Measurements from ENCODE around the gene SH2D4B. TPM values are rescaled to one million over a fixed set of nuclear protein-coding genes. Genes with fewer than 3 reads are reported as not detected.

SH2D4B gene
- polyA plus RNA-seq, 3 donors from 2014 or later, result not detected

DNA sequence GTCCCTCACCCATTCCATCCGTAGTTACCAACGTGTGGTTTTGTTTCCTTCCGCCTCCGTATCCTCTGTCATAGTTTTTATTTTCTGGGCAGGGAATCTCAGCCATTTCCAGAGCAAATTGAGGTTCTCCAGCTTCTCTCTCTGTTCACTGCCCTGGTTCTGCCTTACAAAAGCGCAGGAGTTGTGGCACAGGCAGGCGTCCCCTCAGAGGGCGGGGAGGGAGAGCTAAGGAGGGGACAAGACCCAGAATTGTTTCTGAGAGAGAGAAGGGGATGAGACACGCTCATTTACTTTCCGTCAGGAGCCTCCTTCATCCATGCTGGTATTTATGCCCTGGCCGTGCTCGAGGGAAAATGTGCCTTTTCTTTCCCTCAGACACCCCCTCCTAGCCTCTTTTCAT, 71.0 kb downstream of the SH2D4B start:
- H3K4me3 Mint-ChIP-seq, result no peak overlapping the region
- H3K27ac Mint-ChIP-seq, result no peak overlapping the region
- no peak for DNase-seq
- no peaks in the 10 kb centered on the region for H3K9me3 Mint-ChIP-seq
- peaks cover 0 to 8% (median 3%) of the 10 kb centered on the region in 3 donors for H3K27me3 Mint-ChIP-seq (ENCODE audit: low read depth in 3 of 3)
- H3K36me3 Mint-ChIP-seq, result no peaks in the 10 kb centered on the region
- H3K4me1 Mint-ChIP-seq, result no peaks in the 10 kb centered on the region

DNA sequence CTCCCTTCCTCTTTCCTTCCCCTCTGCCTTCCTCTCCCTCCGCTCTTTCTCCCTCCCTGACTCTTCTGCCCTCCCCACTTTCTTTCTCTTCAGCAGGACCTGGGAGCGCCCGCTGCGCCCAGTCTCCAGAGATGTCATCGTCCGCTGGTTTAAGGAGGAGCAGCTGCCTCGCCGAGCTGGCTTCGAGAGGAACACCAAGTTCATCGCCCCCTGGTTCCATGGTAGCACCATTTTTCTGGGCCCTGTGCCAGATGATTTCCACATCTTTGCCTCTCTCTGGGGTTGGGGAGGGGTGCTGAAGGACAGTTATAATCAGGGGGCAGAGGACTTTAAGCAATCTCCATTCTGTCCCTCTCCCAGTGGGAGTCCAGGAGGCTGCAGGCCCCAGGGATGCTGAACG, 71.6 kb downstream of the SH2D4B start:
- no peaks in the 10 kb centered on the region for H3K9me3 Mint-ChIP-seq
- no peak overlapping the region for H3K27ac Mint-ChIP-seq
- DNase-seq, result no peak
- peaks cover 0 to 8% (median 1%) of the 10 kb centered on the region in 3 donors for H3K27me3 Mint-ChIP-seq (ENCODE audit: low read depth in 3 of 3)
- H3K36me3 Mint-ChIP-seq, result no peaks in the 10 kb centered on the region
- no peak overlapping the region for H3K4me3 Mint-ChIP-seq
- no peaks in the 10 kb centered on the region for H3K4me1 Mint-ChIP-seq

DNA sequence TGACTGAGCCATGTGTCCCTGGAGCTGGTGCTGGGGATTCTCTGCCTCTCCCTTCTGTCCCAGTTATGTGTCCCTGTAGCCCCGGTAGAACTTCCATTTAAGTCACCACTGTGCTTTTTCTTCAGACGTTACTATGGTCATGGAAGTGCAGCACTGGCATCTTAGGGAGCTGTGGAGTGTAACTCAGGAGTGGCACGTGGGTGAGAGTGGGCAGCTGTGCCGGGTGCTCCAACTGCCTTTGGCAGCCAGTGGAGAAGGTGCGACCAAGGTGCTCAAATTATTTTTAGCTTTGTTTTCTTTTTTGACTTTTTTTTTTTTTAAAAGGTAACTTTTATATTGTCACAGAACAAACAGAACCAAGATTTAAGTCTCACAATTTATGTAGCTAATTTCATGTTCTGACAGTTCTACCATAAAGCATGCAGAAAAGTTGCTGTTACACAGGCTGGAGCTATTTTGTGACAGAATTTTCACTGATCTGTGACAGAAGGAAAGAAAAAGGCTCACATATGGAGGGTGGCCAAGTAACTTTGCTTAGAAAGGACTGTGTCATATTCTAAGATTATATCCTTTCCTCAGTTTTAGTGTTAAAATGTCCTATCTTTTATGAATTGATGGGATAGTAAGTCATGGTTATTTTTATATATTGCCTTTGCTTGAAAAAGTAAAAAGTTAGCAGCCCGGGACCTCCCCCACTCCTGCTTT, 73.9 kb downstream of the SH2D4B start:
- no peak for DNase-seq
- no peaks in the 10 kb centered on the region for H3K9me3 Mint-ChIP-seq
- no peaks in the 10 kb centered on the region for H3K4me1 Mint-ChIP-seq
- H3K36me3 Mint-ChIP-seq, result no peaks in the 10 kb centered on the region
- H3K4me3 Mint-ChIP-seq, result no peak overlapping the region
- H3K27ac Mint-ChIP-seq, result no peak overlapping the region
- H3K27me3 Mint-ChIP-seq (ENCODE audit: low read depth in 3 of 3), result peaks cover 0 to 5% (median 1%) of the 10 kb centered on the region in 3 donors

DNA sequence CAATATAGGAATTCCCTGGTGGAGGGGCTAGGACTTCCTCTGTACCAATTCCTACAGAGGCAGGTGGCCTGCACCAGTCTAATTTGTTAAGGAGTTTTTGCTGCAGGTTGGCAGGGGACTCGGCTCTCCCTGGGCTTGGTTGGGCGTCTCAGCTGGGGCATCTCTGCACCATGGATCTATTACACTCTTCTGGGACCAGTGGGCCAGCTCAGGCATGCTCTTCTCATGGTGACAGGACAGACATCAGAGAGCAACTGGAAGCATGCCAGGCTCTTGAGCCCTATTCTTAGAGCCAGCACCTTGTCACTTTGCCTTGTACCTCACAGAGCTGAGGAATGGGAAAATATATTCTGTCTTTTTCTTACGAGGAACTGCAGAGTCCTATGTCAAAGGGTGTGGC, 74.6 kb downstream of the SH2D4B start:
- H3K4me3 Mint-ChIP-seq, result no peak overlapping the region
- H3K27me3 Mint-ChIP-seq (ENCODE audit: low read depth in 3 of 3), result peaks cover 0 to 5% (median 1%) of the 10 kb centered on the region in 3 donors
- H3K36me3 Mint-ChIP-seq, result no peaks in the 10 kb centered on the region
- H3K4me1 Mint-ChIP-seq, result no peaks in the 10 kb centered on the region
- H3K9me3 Mint-ChIP-seq, result no peaks in the 10 kb centered on the region
- H3K27ac Mint-ChIP-seq, result no peak overlapping the region
- DNase-seq, result no peak

DNA sequence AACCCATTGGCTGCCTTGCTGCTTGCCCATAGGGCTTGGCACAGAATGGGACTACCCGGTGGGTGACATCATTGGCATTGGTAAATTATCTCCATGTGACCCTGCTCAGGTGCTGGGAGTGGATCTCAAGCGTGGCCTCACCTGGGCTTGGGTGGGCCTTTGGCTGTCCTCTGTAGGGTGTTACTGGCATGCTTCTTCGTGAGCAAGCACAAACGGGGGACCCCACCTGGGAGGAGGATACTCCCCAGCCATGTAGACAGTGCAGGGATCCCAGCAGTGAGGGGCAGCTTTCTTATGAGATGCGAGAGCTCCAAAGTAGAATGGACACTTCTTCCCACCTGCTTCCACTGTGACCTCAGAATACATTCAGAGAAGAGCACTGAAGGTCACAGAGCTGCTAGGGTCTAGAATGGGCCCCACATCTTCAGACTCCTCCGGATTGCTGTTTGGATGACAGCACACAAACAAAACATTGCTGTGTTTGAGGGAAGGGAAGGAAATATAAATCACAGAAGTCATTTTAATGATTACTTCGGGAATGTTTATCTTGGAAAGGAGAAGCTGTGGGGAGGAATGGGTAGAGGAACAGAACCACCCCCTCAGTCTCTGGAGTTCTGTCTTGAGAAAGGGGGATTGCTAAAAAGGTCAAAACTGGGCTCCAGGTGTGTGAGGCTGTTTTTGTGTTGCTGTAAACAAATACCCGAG, 75.9 kb downstream of the SH2D4B start:
- Mint-ChIP-seq H3K4me1 (no peaks in the 10 kb centered on the region), H3K9me3 (no peaks in the 10 kb centered on the region), H3K4me3 (peak overlapping the region in 1 of 5 donors; percentile 22), H3K27me3 (ENCODE audit: low read depth in 3 of 3) (peaks cover 0 to 5% (median 1%) of the 10 kb centered on the region in 3 donors), H3K27ac (peak overlapping the region in 1 of 6 donors; percentile 31), H3K36me3 (no peaks in the 10 kb centered on the region)
- DNase-seq, result no peak

DNA sequence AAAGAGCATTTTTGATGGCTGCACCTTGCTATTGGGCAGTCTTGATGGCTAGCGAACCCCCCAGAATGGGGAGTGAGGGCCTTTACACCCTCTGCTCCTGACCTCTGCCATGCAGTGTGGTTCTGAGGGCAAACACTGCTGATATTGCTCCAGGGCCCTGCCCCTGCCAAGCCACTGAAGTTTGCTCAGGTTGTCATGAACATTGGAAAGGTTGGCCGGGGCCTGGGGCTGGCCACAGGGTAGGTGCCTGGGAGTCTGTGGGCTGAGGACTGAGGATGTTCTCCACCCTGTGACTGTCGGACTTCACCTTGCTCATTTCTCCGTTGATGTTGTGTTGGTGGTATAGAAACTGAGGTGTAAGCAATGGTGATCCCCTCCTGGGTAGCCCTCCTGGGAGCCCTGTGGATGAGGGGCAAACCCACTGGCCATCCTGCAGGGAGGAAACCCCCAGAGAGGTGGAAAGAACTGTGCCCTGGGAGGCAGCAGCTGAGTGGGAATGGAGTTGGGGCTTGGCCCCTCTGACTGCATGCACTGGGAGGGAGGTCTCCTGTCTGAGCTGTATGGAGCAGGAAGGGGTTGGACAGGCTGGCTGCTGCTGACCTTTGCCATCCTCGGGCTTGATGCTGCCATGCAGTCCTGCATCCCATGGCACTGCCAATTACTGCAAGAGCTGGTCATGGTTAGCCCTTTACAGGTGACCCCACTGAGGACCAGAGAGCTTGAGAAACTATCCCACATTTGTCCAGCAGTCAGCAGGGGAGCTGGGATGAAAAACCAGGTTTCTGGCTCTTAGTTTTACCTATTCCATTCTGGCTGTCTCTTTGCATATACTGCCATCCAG, 77.1 kb downstream of the SH2D4B start:
- H3K4me1 Mint-ChIP-seq, result no peaks in the 10 kb centered on the region
- H3K27ac Mint-ChIP-seq, result no peak overlapping the region
- H3K27me3 Mint-ChIP-seq (ENCODE audit: low read depth in 3 of 3), result peaks cover 0 to 7% (median 1%) of the 10 kb centered on the region in 3 donors
- no peaks in the 10 kb centered on the region for H3K9me3 Mint-ChIP-seq
- DNase-seq, result no peak
- no peak overlapping the region for H3K4me3 Mint-ChIP-seq
- H3K36me3 Mint-ChIP-seq, result no peaks in the 10 kb centered on the region

- Mint-ChIP-seq H3K4me3 (no peak overlapping the region), H3K9me3 (no peaks in the 10 kb centered on the region), H3K4me1 (no peaks in the 10 kb centered on the region), H3K36me3 (no peaks in the 10 kb centered on the region), H3K27me3 (ENCODE audit: low read depth in 3 of 3) (peaks cover 0 to 2% (median 0%) of the 10 kb centered on the region in 3 donors), H3K27ac (no peak overlapping the region)
- DNase-seq, result no peak
These were observed 80.1 kb downstream of the SH2D4B start for GRCh38 chr10:80617807-80618206.

- Mint-ChIP-seq H3K36me3 (no peaks in the 10 kb centered on the region), H3K4me1 (no peaks in the 10 kb centered on the region), H3K27me3 (ENCODE audit: low read depth in 3 of 3) (peaks cover 0 to 2% (median 0%) of the 10 kb centered on the region in 3 donors), H3K4me3 (no peak overlapping the region), H3K27ac (no peak overlapping the region), H3K9me3 (no peaks in the 10 kb centered on the region)
- DNase-seq, result no peak
These were observed 81.3 kb downstream of the SH2D4B start for GRCh38 chr10:80619036-80619435.

GRCh38 chr10:80622153-80622552, 84.5 kb downstream of the SH2D4B start:
- H3K36me3 Mint-ChIP-seq, result no peaks in the 10 kb centered on the region
- H3K4me1 Mint-ChIP-seq, result no peaks in the 10 kb centered on the region
- no peak overlapping the region for H3K27ac Mint-ChIP-seq
- no peak overlapping the region for H3K4me3 Mint-ChIP-seq
- no peaks in the 10 kb centered on the region for H3K9me3 Mint-ChIP-seq
- DNase-seq, result no peak
- H3K27me3 Mint-ChIP-seq (ENCODE audit: low read depth in 3 of 3), result peaks cover 0 to 4% (median 3%) of the 10 kb centered on the region in 3 donors

DNA sequence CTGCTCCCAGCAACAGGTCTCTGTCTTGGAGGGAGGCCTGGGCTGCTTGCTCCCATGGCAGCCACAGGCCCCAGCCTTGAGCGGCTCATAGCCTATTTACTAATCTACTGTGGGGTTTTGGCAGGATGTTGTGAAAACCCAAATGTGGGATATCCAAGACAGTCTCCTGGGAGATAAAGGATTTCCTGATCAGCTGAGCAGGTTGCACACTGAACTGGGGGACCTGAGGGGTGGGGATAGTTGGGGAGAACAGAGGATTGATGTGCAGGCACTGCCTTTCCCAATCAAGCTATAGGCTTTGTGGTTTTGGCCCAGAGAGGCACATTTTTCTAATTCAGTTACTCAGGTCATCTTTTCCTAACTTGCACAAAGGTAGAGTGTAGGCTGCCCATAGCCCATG, 92.6 kb downstream of the SH2D4B start:
- Mint-ChIP-seq H3K27ac (no peak overlapping the region), H3K4me1 (no peaks in the 10 kb centered on the region), H3K27me3 (ENCODE audit: low read depth in 3 of 3) (peaks cover 2 to 7% (median 6%) of the 10 kb centered on the region in 3 donors), H3K9me3 (no peaks in the 10 kb centered on the region), H3K4me3 (no peak overlapping the region), H3K36me3 (no peaks in the 10 kb centered on the region)
- no peak for DNase-seq

- H3K4me3 Mint-ChIP-seq, result no peak overlapping the region
- peaks cover 0 to 7% (median 4%) of the 10 kb centered on the region in 3 donors for H3K27me3 Mint-ChIP-seq (ENCODE audit: low read depth in 3 of 3)
- no peak for DNase-seq
- H3K36me3 Mint-ChIP-seq, result no peaks in the 10 kb centered on the region
- H3K4me1 Mint-ChIP-seq, result no peaks in the 10 kb centered on the region
- H3K9me3 Mint-ChIP-seq, result no peaks in the 10 kb centered on the region
- H3K27ac Mint-ChIP-seq, result no peak overlapping the region
These were observed 95.0 kb downstream of the SH2D4B start for GRCh38 chr10:80632742-80633141.

GRCh38 chr10:80633383-80633860, 95.7 kb downstream of the SH2D4B start:
- no peak for DNase-seq
- H3K4me3 Mint-ChIP-seq, result no peak overlapping the region
- no peaks in the 10 kb centered on the region for H3K36me3 Mint-ChIP-seq
- no peak overlapping the region for H3K27ac Mint-ChIP-seq
- H3K27me3 Mint-ChIP-seq (ENCODE audit: low read depth in 3 of 3), result peaks cover 0 to 7% (median 6%) of the 10 kb centered on the region in 3 donors
- no peaks in the 10 kb centered on the region for H3K4me1 Mint-ChIP-seq
- no peaks in the 10 kb centered on the region for H3K9me3 Mint-ChIP-seq

- H3K36me3 Mint-ChIP-seq, result no peaks in the 10 kb centered on the region
- H3K27me3 Mint-ChIP-seq (ENCODE audit: low read depth in 3 of 3), result peaks cover 0 to 10% (median 8%) of the 10 kb centered on the region in 3 donors
- no peak overlapping the region for H3K27ac Mint-ChIP-seq
- no peak overlapping the region for H3K4me3 Mint-ChIP-seq
- no peak for DNase-seq
- H3K9me3 Mint-ChIP-seq, result no peaks in the 10 kb centered on the region
- no peaks in the 10 kb centered on the region for H3K4me1 Mint-ChIP-seq
These were observed 96.2 kb downstream of the SH2D4B start for GRCh38 chr10:80633910-80634309.

GRCh38 chr10:80642661-80643060, 105.0 kb downstream of the SH2D4B start:
- Mint-ChIP-seq H3K4me1 (no peaks in the 10 kb centered on the region), H3K9me3 (no peaks in the 10 kb centered on the region), H3K27ac (no peak overlapping the region), H3K4me3 (no peak overlapping the region), H3K27me3 (ENCODE audit: low read depth in 3 of 3) (peaks cover 5 to 18% (median 10%) of the 10 kb centered on the region in 3 donors), H3K36me3 (no peaks in the 10 kb centered on the region)
- no peak for DNase-seq

All from immature natural killer cell (primary cell).